GM23248 (cell line): ENCODE results near the gene CCDC90B. TPM values are rescaled to one million over a fixed set of nuclear protein-coding genes. Genes with fewer than 3 reads are reported as not detected.
A peak's percentile ranks its signal among the peaks of the same experiment; 100 is the strongest.

Experiments
- DNase-seq: peaks from one replicate; pipeline ENCODE4 v3.0.0-alpha.2; 2015
- H2AFZ ChIP-seq: fragments of 200-600 bp; sonication (generic); 2 replicates; pipeline ENCODE4 v1.6.1; 2016; ENCODE audit warnings: antibody characterized with exemption
- H3F3A ChIP-seq: fragments of 200-600 bp; sonication (generic); 2 replicates; pipeline ENCODE4 v1.6.1; 2016; ENCODE audit warnings: mild to moderate bottlenecking, antibody characterized with exemption, mixed run types; ENCODE audit not compliant: insufficient read depth
- H3K27ac ChIP-seq: fragments of 200-600 bp; sonication (generic); 2 replicates; pipeline ENCODE4 v1.5.1; 2016; ENCODE audit warnings: mild to moderate bottlenecking
- H3K27me3 ChIP-seq: fragments of 200-600 bp; sonication (generic); replicated peaks from 2 replicates; pipeline ENCODE4 v1.6.1; 2016; ENCODE audit warnings: mild to moderate bottlenecking; ENCODE audit not compliant: insufficient read depth
- H3K36me3 ChIP-seq: fragments of 200-600 bp; sonication (generic); 2 replicates; pipeline ENCODE4 v1.6.1; 2016; ENCODE audit warnings: low read depth, mild to moderate bottlenecking
- H3K4me1 ChIP-seq: fragments of 200-600 bp; sonication (generic); 2 replicates; pipeline ENCODE4 v1.6.1; 2016; ENCODE audit warnings: mild to moderate bottlenecking; ENCODE audit not compliant: insufficient read depth
- H3K4me2 ChIP-seq: fragments of 200-600 bp; sonication (generic); one replicate; pipeline ENCODE4 v1.6.1; 2016; ENCODE audit warnings: mild to moderate bottlenecking; ENCODE audit not compliant: unreplicated experiment
- H3K4me3 ChIP-seq: fragments of 200-600 bp; sonication (generic); 2 replicates; pipeline ENCODE4 v1.5.1; 2016; ENCODE audit warnings: mild to moderate bottlenecking
- H3K79me2 ChIP-seq: fragments of 200-600 bp; sonication (generic); 2 replicates; pipeline ENCODE4 v1.6.1; 2016; ENCODE audit warnings: mild to moderate bottlenecking; ENCODE audit not compliant: insufficient read depth
- H3K9ac ChIP-seq: fragments of 200-600 bp; sonication (generic); 2 replicates; pipeline ENCODE4 v1.6.1; 2016; ENCODE audit warnings: mild to moderate bottlenecking
- H3K9me2 ChIP-seq: fragments of 200-600 bp; sonication (generic); 2 replicates; pipeline ENCODE4 v1.6.1; 2016; ENCODE audit warnings: mixed run types, mild to moderate bottlenecking, moderate library complexity; ENCODE audit not compliant: insufficient read depth
- H3K9me3 ChIP-seq: fragments of 200-600 bp; sonication (generic); one replicate; pipeline ENCODE4 v1.6.1; 2017; ENCODE audit warnings: low read depth
- H4K20me1 ChIP-seq: fragments of 200-600 bp; sonication (generic); 2 replicates; pipeline ENCODE4 v1.6.0; 2016; ENCODE audit not compliant: insufficient read depth
- EZH2 ChIP-seq: fragments of 200-600 bp; sonication (generic); IDR thresholded peaks from 2 replicates; pipeline ENCODE4 v1.6.1; 2018; ENCODE audit warnings: antibody characterized with exemption, mild to moderate bottlenecking; ENCODE audit not compliant: insufficient read depth, poor library complexity, severe bottlenecking
- EZH2phosphoT487 ChIP-seq: fragments of 200-600 bp; sonication (generic); IDR thresholded peaks from 2 replicates; pipeline ENCODE4 v1.6.1; 2018; ENCODE audit warnings: antibody characterized with exemption, moderate library complexity, mild to moderate bottlenecking, low read depth; ENCODE audit not compliant: insufficient read depth
- WGBS, 2 experiments: methylation state at CpG; one replicate each; pipeline ENCODE4 v1.1.6; 2015 to 2017; ENCODE audit warnings: low lambda C conversion rate in 2 of 2, low coverage in 1 of 2; ENCODE audit errors: missing lambda C conversion rate in 2 of 2; 5-methylcytosine and 5-hydroxymethylcytosine counted together
- in situ Hi-C: fragments of 300-500 bp; cut with MboI; formaldehyde crosslinking; loops from 2 replicates; pipeline ENCODE4 v1.15.0; 2020
- polyA plus RNA-seq: library from polyadenylated mRNA; unstranded; fragments of >200 nt; fragmentation: Nextera tagmentation; extraction: Ambion mirVana; gene quantifications from 2 replicates; pipeline ENCODE4 v1.2.1, GENCODE V29; 2016
- total RNA-seq: library from RNA; depleted of rRNA; stranded (reverse); fragments of >200 nt; shearing (Covaris generic); gene quantifications from 2 replicates; pipeline ENCODE4 v1.2.3, GENCODE V29; 2014

Gene CCDC90B
- total and polyA plus RNA-seq, 2 experiments from 2014 or later = 49.9 to 97.8 TPM

- in situ Hi-C loops = loop anchor here (10.0 kb wide), 1 partner anchor 347 kb away; the partner anchor contains the start of genes DDIAS and PRCP
- Histone ChIP-seq H3K36me3 (peaks cover 10% of the 10 kb centered on the region), H4K20me1 (no peaks in the 10 kb centered on the region), H2AFZ (no peak overlapping the region), H3F3A (peaks cover 9% of the 10 kb centered on the region), H3K27me3 (no peaks in the 10 kb centered on the region), H3K9ac (no peak overlapping the region), H3K4me2 (no peak overlapping the region), H3K4me3 (no peak overlapping the region), H3K4me1 (peaks cover 10% of the 10 kb centered on the region), H3K79me2 (no peaks in the 10 kb centered on the region), H3K9me3 (no peaks in the 10 kb centered on the region), H3K27ac (no peak overlapping the region), H3K9me2 (no peaks in the 10 kb centered on the region)
- TF ChIP-seq EZH2phosphoT487 (no peak), EZH2 (no peak)
- no peak for DNase-seq
- WGBS, 2 experiments = 95 to 98% methylated on average over 2 of the region's 2 CpGs
Measured at GRCh38 chr11:83252266-83252665, 33.9 kb downstream of the CCDC90B start.

GRCh38 chr11:83249972-83250593 lies 36.1 kb downstream of the CCDC90B start:
- in situ Hi-C loops = loop anchor here (10.0 kb wide), 1 partner anchor 345 kb away; the partner anchor contains the start of genes DDIAS and PRCP
- no peaks in the 10 kb centered on the region for H3F3A ChIP-seq

GRCh38 chr11:83249445-83249844 lies 36.7 kb downstream of the CCDC90B start:
- Histone ChIP-seq H3K9me2 (no peaks in the 10 kb centered on the region), H4K20me1 (no peaks in the 10 kb centered on the region), H3K9ac (no peak overlapping the region), H3K4me3 (no peak overlapping the region), H3K36me3 (0 out of 2 replicates have a peak, but pooled peaks cover 5% of the 10 kb centered on the region), H2AFZ (no peak overlapping the region), H3K9me3 (no peaks in the 10 kb centered on the region), H3K4me2 (no peak overlapping the region), H3K79me2 (no peaks in the 10 kb centered on the region), H3K27ac (no peak overlapping the region), H3F3A (no peaks in the 10 kb centered on the region), H3K4me1 (no peaks in the 10 kb centered on the region), H3K27me3 (no peaks in the 10 kb centered on the region)
- WGBS, 2 experiments = 100% methylated on average over 1 of the region's 1 CpG
- TF ChIP-seq EZH2phosphoT487 (no peak), EZH2 (no peak)
- DNase-seq = no peak
- in situ Hi-C loops = no loop called here

More at GRCh38 chr11:83249972-83250593, 36.1 kb downstream of the CCDC90B start:
- Histone ChIP-seq H3K9me3 (no peaks in the 10 kb centered on the region), H3K27me3 (no peaks in the 10 kb centered on the region), H3K79me2 (no peaks in the 10 kb centered on the region), H3K4me2 (no peak overlapping the region), H3K9me2 (no peaks in the 10 kb centered on the region), H3K9ac (no peak overlapping the region), H3K36me3 (peaks cover 5% of the 10 kb centered on the region; the same call in 1 of the 2 replicates), H2AFZ (no peak overlapping the region), H4K20me1 (no peaks in the 10 kb centered on the region), H3K27ac (no peak overlapping the region), H3K4me3 (no peak overlapping the region), H3K4me1 (no peaks in the 10 kb centered on the region)
- DNase-seq = peak; percentile 69
- TF ChIP-seq EZH2 (no peak), EZH2phosphoT487 (no peak)
- WGBS, 2 experiments = 20 to 29% methylated on average over 4 of the region's 4 CpGs

GRCh38 chr11:83241291-83241946 lies 44.7 kb downstream of the CCDC90B start:
- peak; percentile 81 for DNase-seq
- Histone ChIP-seq H3K79me2 (no peaks in the 10 kb centered on the region), H3K27me3 (no peaks in the 10 kb centered on the region), H3K4me3 (no peak overlapping the region), H3K9me3 (no peaks in the 10 kb centered on the region), H4K20me1 (no peaks in the 10 kb centered on the region), H3K9me2 (no peaks in the 10 kb centered on the region), H3K36me3 (no peaks in the 10 kb centered on the region; the same call in 1 of the 2 replicates), H3K4me2 (no peak overlapping the region), H3F3A (no peaks in the 10 kb centered on the region), H3K4me1 (0 out of 2 replicates have a peak, but pooled peaks cover 3% of the 10 kb centered on the region), H3K9ac (no peak overlapping the region), H2AFZ (no peak overlapping the region), H3K27ac (no peak overlapping the region)
- WGBS, 2 experiments = 37 to 46% methylated on average over 5 of the region's 5 CpGs
- TF ChIP-seq EZH2 (no peak), EZH2phosphoT487 (no peak)
- in situ Hi-C loops = no loop called here
